IPS-15b (cell line): ENCODE data around the gene PRPSAP1.
"Not testable (repeated sequence)": the region's sequence is repeated elsewhere in the genome, so short reads cannot be mapped to it uniquely, and the experiment has no call there.

Source experiments
- H3K27me3 ChIP-seq: one replicate; pipeline ENCODE4 v1.6.1; 2013; ENCODE audit warnings: low read length; ENCODE audit not compliant: control insufficient read depth, insufficient read depth
- H3K36me3 ChIP-seq: one replicate; pipeline ENCODE4 v1.6.1; 2013; ENCODE audit warnings: low read length; ENCODE audit not compliant: control insufficient read depth, insufficient read depth
- H3K4me1 ChIP-seq: one replicate; pipeline ENCODE4 v1.6.1; 2013; ENCODE audit warnings: mild to moderate bottlenecking, low read length; ENCODE audit not compliant: control insufficient read depth, insufficient read depth
- H3K4me3 ChIP-seq: one replicate; pipeline ENCODE4 v1.5.1; 2013; ENCODE audit warnings: low read depth, low read length
- H3K9ac ChIP-seq: one replicate; pipeline ENCODE4 v1.6.1; 2013; ENCODE audit warnings: low read depth, mild to moderate bottlenecking, low read length
- H3K9me3 ChIP-seq: one replicate; pipeline ENCODE4 v1.6.1; 2013; ENCODE audit warnings: mild to moderate bottlenecking, low read length; ENCODE audit not compliant: control insufficient read depth, insufficient read depth

Gene PRPSAP1

GRCh38 chr17:76351526-76352071 lies 2.1 kb downstream of the PRPSAP1 start:
- H3K9me3 ChIP-seq, result no peaks in the 10 kb centered on the region
- peaks cover 4% of the 10 kb centered on the region for H3K36me3 ChIP-seq
- H3K4me3 ChIP-seq, result no peak overlapping the region
- H3K27me3 ChIP-seq, result no peaks in the 10 kb centered on the region
- H3K4me1 ChIP-seq, result no peaks in the 10 kb centered on the region
- H3K9ac ChIP-seq, result no peak overlapping the region

- no peaks in the 10 kb centered on the region for H3K4me1 ChIP-seq
- no peaks in the 10 kb centered on the region for H3K9me3 ChIP-seq
- no peaks in the 10 kb centered on the region for H3K27me3 ChIP-seq
- no peak overlapping the region for H3K9ac ChIP-seq
- H3K36me3 ChIP-seq, result peaks cover 5% of the 10 kb centered on the region
- H3K4me3 ChIP-seq, result no peak overlapping the region
These were observed 3.3 kb downstream of the PRPSAP1 start for GRCh38 chr17:76350463-76350862.

GRCh38 chr17:76346936-76347335 lies 6.8 kb downstream of the PRPSAP1 start:
- not testable (repeated sequence) for H3K9me3 ChIP-seq, H3K9ac ChIP-seq, H3K27me3 ChIP-seq, H3K36me3 ChIP-seq, H3K4me1 ChIP-seq, H3K4me3 ChIP-seq

- Histone ChIP-seq H3K4me3 (no peak overlapping the region), H3K27me3 (no peaks in the 10 kb centered on the region), H3K36me3 (peaks cover 8% of the 10 kb centered on the region), H3K9me3 (no peaks in the 10 kb centered on the region), H3K9ac (no peak overlapping the region), H3K4me1 (no peaks in the 10 kb centered on the region)
These were observed 8.2 kb downstream of the PRPSAP1 start for GRCh38 chr17:76345377-76345974.

GRCh38 chr17:76343106-76343505 lies 10.6 kb downstream of the PRPSAP1 start:
- no peaks in the 10 kb centered on the region for H3K27me3 ChIP-seq
- H3K9ac ChIP-seq, result no peak overlapping the region
- H3K9me3 ChIP-seq, result no peaks in the 10 kb centered on the region
- no peaks in the 10 kb centered on the region for H3K4me1 ChIP-seq
- H3K36me3 ChIP-seq, result peaks cover 8% of the 10 kb centered on the region
- no peak overlapping the region for H3K4me3 ChIP-seq

GRCh38 chr17:76341301-76341700 lies 12.4 kb downstream of the PRPSAP1 start:
- Histone ChIP-seq H3K9ac (no peak overlapping the region), H3K4me1 (no peaks in the 10 kb centered on the region), H3K9me3 (no peaks in the 10 kb centered on the region), H3K27me3 (no peaks in the 10 kb centered on the region), H3K36me3 (peaks cover 3% of the 10 kb centered on the region), H3K4me3 (no peak overlapping the region)

- H3K4me3 ChIP-seq, result no peak overlapping the region
- no peaks in the 10 kb centered on the region for H3K36me3 ChIP-seq
- no peaks in the 10 kb centered on the region for H3K9me3 ChIP-seq
- no peak overlapping the region for H3K9ac ChIP-seq
- no peaks in the 10 kb centered on the region for H3K27me3 ChIP-seq
- H3K4me1 ChIP-seq, result no peaks in the 10 kb centered on the region
These were observed 16.3 kb downstream of the PRPSAP1 start for GRCh38 chr17:76337413-76337777.

GRCh38 chr17:76336756-76337412 lies 16.8 kb downstream of the PRPSAP1 start:
- Histone ChIP-seq H3K9ac (no peak overlapping the region), H3K4me3 (no peak overlapping the region), H3K9me3 (no peaks in the 10 kb centered on the region), H3K27me3 (no peaks in the 10 kb centered on the region), H3K36me3 (no peaks in the 10 kb centered on the region), H3K4me1 (no peaks in the 10 kb centered on the region)

GRCh38 chr17:76335716-76336381 lies 17.9 kb downstream of the PRPSAP1 start:
- no peaks in the 10 kb centered on the region for H3K4me1 ChIP-seq
- H3K27me3 ChIP-seq, result no peaks in the 10 kb centered on the region
- H3K36me3 ChIP-seq, result no peaks in the 10 kb centered on the region
- H3K9me3 ChIP-seq, result no peaks in the 10 kb centered on the region
- H3K4me3 ChIP-seq, result no peak overlapping the region
- no peak overlapping the region for H3K9ac ChIP-seq

GRCh38 chr17:76333673-76334505 lies 19.8 kb downstream of the PRPSAP1 start:
- no peaks in the 10 kb centered on the region for H3K4me1 ChIP-seq
- no peak overlapping the region for H3K9ac ChIP-seq
- H3K9me3 ChIP-seq, result no peaks in the 10 kb centered on the region
- no peak overlapping the region for H3K4me3 ChIP-seq
- peaks cover 4% of the 10 kb centered on the region for H3K36me3 ChIP-seq
- no peaks in the 10 kb centered on the region for H3K27me3 ChIP-seq

GRCh38 chr17:76331083-76331482 lies 22.6 kb downstream of the PRPSAP1 start:
- no peaks in the 10 kb centered on the region for H3K27me3 ChIP-seq
- H3K4me1 ChIP-seq, result no peaks in the 10 kb centered on the region
- H3K36me3 ChIP-seq, result peaks cover 8% of the 10 kb centered on the region
- H3K9ac ChIP-seq, result no peak overlapping the region
- H3K4me3 ChIP-seq, result no peak overlapping the region
- H3K9me3 ChIP-seq, result no peaks in the 10 kb centered on the region
